ENCODE results near the gene KRTAP10-3. TPM values are rescaled to one million over a fixed set of nuclear protein-coding genes. Genes with fewer than 3 reads are reported as not detected.

The KRTAP10-3 gene, protein sequence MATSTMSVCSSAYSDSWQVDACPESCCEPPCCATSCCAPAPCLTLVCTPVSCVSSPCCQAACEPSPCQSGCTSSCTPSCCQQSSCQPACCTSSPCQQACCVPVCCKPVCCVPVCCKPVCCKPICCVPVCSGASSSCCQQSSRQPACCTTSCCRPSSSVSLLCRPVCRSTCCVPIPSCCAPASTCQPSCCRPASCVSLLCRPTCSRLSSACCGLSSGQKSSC
- total RNA-seq, result not detected in 2 replicates

DNA sequence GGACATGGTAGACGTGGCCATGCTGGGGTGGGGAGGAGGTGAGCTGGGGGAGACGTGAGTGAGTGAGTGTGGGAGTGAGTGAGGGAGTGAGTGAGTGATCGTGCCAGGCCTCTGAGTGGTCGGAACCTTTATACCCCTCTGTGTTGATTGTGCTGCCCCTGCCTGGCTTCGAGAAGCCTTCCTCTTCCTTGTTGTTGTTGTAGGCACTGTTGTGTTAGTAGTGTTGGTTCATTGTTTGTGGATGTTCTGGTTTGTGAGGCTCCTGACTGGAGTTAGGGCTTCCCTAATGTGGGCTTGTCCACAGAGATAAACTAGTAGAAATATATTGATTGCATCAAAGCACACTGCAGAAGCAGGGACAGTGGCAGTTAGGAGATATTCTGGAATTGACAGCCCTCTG, at the start of gene KRTAP10-3:
Gene KRTAP10-3, minus strand, starts transcription at position 101 of the 400 bp plus-strand sequence. Its CDS starts 80 bp downstream, at position 21.

DNA sequence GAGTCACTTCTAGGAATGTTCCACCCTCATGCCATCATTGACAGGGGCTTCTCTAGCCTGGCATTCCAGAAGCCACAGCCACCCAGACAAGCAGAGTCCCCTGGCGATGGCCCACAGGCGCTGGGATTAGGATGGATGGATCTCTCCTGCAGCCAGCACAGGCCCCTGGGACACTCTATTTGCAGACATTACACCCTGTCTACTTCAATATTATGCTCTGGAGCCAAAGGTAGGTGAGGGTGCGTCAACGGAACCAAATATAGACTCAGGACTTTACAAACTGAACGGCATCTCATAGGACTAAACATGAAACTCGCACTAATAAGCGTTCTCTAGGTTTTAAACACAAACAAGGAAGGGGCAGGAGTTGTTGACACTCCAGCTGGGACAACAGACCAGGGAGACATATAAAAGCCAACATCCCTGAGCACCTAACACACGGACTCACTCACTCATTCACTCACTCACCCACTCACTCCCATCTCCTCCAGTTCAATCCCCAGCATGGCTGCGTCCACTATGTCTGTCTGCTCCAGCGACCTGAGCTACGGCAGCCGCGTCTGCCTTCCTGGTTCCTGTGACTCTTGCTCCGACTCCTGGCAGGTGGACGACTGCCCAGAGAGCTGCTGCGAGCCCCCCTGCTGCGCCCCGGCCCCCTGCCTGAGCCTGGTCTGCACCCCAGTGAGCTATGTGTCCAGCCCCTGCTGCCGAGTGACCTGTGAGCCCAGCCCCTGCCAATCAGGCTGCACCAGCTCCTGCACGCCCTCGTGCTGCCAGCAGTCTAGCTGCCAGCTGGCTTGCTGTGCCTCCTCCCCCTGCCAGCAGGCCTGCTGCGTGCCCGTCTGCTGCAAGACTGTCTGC, 41.8 kb upstream of the KRTAP10-3 start, which contains the start of gene KRTAP10-7:
Gene KRTAP10-7, plus strand, starts transcription at position 480 of the 861 bp plus-strand sequence. Its CDS starts 25 bp downstream, at position 505.

DNA sequence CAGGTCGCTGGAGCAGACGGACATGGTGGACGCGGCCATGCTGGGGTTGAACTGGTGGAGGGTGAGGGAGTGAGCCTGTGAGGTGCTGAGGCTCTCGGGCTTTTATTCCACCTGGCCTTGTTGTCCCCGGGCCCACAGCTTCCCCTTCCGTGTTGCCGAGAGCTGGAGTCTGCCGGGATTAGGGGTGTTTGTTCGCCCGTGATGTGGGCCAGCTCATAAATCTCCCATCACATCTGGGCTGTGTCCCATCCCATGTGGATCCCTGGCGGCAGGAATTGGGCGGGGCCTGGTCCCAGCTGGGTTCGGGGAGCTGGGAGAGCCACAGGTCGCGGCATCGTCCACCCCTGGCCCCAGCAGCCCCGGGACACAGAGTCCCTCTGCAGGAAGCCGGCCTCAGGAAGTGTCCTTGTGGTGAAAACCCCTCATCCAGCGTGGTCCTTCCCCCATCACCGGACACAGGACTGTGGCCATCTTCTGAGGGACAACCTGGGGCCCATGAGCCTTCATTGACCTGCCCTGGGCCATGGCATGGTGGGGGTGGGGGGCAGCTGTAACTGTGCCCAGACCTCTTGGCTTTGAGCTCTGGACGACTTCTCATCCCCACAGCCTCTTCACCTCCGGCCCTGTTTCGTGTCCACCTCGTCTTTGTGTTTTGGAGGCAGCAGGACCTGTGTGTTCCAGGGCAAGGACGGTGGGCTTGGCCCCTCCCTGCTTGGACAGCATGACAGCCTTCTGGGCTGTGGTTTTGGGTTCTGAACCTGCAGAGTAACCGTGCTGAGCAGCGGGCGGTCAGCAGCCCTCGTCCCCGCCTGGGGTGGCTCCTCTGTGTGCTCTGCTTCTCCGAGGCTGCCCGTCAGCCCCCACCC, 34.1 kb upstream of the KRTAP10-3 start, which contains the start of gene KRTAP10-6:
Gene KRTAP10-6, minus strand, starts transcription at position 60 of the 866 bp plus-strand sequence. Its CDS starts 21 bp downstream, at position 39.

GRCh38 chr21:44580231-44580821, 21.7 kb upstream of the KRTAP10-3 start, which contains the start of gene KRTAP10-5:
Gene KRTAP10-5, minus strand, starts transcription at chr21:44580604. Its CDS starts 26 bp downstream, at chr21:44580578.

DNA sequence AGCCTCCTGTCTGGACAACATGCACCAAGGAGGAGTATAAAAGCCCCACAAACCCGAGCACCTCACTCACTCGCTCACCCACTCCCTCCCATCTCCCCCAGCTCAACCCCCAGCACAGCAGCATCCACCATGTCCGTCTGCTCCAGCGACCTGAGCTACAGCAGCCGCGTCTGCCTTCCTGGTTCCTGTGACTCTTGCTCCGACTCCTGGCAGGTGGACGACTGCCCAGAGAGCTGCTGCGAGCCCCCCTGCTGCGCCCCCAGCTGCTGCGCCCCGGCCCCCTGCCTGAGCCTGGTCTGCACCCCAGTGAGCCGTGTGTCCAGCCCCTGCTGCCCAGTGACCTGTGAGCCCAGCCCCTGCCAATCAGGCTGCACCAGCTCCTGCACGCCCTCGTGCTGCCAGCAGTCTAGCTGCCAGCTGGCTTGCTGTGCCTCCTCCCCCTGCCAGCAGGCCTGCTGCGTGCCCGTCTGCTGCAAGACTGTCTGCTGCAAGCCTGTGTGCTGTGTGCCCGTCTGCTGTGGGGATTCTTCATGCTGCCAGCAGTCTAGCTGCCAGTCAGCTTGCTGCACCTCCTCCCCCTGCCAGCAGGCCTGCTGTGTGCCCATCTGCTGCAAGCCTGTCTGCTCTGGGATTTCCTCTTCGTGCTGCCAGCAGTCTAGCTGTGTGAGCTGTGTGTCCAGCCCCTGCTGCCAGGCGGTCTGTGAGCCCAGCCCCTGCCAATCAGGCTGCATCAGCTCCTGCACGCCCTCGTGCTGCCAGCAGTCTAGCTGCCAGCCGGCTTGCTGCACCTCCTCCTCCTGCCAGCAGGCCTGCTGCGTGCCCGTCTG, 15.2 kb upstream of the KRTAP10-3 start, which contains the start of gene KRTAP10-4:
Gene KRTAP10-4, plus strand, starts transcription at position 100 of the 827 bp plus-strand sequence. Its CDS starts 30 bp downstream, at position 130.

GRCh38 chr21:44551340-44551961, 7.1 kb downstream of the KRTAP10-3 start, which contains the start of gene KRTAP10-2:
Gene KRTAP10-2, minus strand, starts transcription at chr21:44551505. Its CDS starts 47 bp downstream, at chr21:44551458.

DNA sequence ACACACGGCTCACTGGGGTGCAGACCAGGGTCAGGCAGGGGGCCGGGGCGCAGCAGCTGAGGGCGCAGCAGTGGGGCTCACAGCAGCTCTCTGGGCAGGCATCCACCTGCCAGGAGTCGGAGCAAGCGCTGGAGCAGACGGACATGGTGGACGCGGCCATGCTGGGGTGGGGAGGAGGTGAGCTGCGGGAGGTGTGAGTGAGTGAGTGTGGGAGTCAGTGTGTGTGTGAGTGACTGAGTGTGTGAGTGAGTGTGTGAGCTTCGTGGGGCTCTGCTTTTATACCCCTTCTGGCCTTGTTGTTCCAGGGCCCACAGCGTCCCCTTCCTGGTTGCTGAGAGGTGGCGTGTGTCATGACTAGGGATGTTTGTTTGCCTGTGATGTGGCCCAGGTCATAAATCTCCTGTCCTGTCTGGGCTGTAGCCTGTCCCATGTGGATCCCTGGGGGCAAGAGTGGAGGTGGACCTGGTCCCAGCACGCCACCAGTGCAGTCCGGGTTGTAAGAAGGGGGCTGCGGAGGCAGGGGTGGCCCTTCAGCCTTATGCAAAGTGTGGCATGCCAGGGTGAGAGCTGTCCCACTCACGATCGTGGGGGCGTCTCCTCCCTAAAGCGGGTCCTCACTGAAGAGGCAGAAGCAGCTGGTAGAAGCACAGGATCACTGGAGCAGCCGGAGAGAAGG, 18.5 kb downstream of the KRTAP10-3 start, which contains the start of gene KRTAP10-1:
Gene KRTAP10-1, minus strand, starts transcription at position 205 of the 676 bp plus-strand sequence. Its CDS starts 45 bp downstream, at position 160.

Other genes with a start within 250 kb of the KRTAP10-3 start
- 17.0 and 18.3 TPM in 2 replicates for gene CFAP410, start 219.4 kb downstream of the KRTAP10-3 start, total RNA-seq
- not detected in 2 replicates for gene TRPM2, start 205.2 kb downstream of the KRTAP10-3 start, total RNA-seq
- 0.18 and 0.29 TPM in 2 replicates for gene LRRC3, start 103.3 kb downstream of the KRTAP10-3 start, total RNA-seq
- gene KRTAP10-1, start 18.6 kb downstream of the KRTAP10-3 start, total RNA-seq, result not detected in 2 replicates
- gene KRTAP10-2, start 7.3 kb downstream of the KRTAP10-3 start, total RNA-seq, result not detected in 2 replicates
- gene KRTAP10-4, start 14.9 kb upstream of the KRTAP10-3 start, total RNA-seq, result not detected in 2 replicates
- gene KRTAP10-5, start 21.8 kb upstream of the KRTAP10-3 start, total RNA-seq, result not detected in 2 replicates
- not detected in 2 replicates for gene KRTAP10-6, start 33.7 kb upstream of the KRTAP10-3 start, total RNA-seq
- not detected in 2 replicates for gene KRTAP10-7, start 41.8 kb upstream of the KRTAP10-3 start, total RNA-seq
- gene KRTAP10-8, start 53.3 kb upstream of the KRTAP10-3 start, total RNA-seq, result not detected in 2 replicates
- gene KRTAP10-9, start 68.3 kb upstream of the KRTAP10-3 start, total RNA-seq, result not detected in 2 replicates
- gene KRTAP10-10, start 78.6 kb upstream of the KRTAP10-3 start, total RNA-seq, result not detected in 2 replicates
- not detected in 2 replicates for gene KRTAP10-11, start 87.6 kb upstream of the KRTAP10-3 start, total RNA-seq
- gene KRTAP12-4, start 95.9 kb upstream of the KRTAP10-3 start, total RNA-seq, result not detected in 2 replicates
- not detected in 2 replicates for gene KRTAP12-3, start 99.1 kb upstream of the KRTAP10-3 start, total RNA-seq
- gene KRTAP12-2, start 108.1 kb upstream of the KRTAP10-3 start, total RNA-seq, result not detected in 2 replicates
- not detected in 2 replicates for gene KRTAP12-1, start 123.4 kb upstream of the KRTAP10-3 start, total RNA-seq
- not detected in 2 replicates for gene KRTAP10-12, start 138.4 kb upstream of the KRTAP10-3 start, total RNA-seq
- not detected in 2 replicates for gene TSPEAR, start 152.8 kb upstream of the KRTAP10-3 start, total RNA-seq
- 22.3 and 22.5 TPM in 2 replicates for gene UBE2G2, start 243.0 kb upstream of the KRTAP10-3 start, total RNA-seq